Epithelial cell of esophagus (primary cell): ENCODE measurements around the gene S100A14.

Source experiments
- DNase-seq: peaks from one replicate; pipeline ENCODE4 v3.0.0; 2010; ENCODE audit warnings: low read depth
- H3K4me3 ChIP-seq: 2 replicates; pipeline ENCODE4 v1.5.1; 2011; ENCODE audit warnings: mild to moderate bottlenecking, low read length, control low read depth
- TF ChIP-seq, protein P1 (sequence below): IDR thresholded peaks from 2 replicates; pipeline ENCODE4 v1.5.1; 2011; ENCODE audit warnings: low read depth, mild to moderate bottlenecking, low read length, control low read depth, inconsistent platforms; ENCODE audit not compliant: insufficient read depth; ENCODE audit errors: missing control alignments

The S100A14 gene

DNA sequence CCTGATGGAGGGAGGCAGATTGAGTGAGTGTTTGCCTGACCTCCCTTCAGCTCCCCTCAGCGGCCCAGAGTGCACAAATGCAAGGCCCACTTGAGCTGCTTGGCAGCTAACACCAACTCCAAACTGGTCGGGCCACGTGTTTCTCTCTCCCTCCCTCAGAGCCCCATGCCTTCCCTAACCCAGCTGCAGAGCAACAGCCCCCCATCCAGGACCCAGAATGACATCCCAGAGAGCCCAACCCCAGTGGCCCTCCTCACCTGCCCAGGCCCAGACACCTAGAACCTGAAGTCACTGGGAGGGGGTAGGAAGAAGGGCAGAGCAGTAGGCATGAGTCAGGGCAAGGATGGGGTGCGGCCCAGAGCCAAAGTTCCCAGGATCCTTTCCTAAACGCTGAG is 789 bp upstream of the S100A14 start:
- TF ChIP-seq, protein P1, sequence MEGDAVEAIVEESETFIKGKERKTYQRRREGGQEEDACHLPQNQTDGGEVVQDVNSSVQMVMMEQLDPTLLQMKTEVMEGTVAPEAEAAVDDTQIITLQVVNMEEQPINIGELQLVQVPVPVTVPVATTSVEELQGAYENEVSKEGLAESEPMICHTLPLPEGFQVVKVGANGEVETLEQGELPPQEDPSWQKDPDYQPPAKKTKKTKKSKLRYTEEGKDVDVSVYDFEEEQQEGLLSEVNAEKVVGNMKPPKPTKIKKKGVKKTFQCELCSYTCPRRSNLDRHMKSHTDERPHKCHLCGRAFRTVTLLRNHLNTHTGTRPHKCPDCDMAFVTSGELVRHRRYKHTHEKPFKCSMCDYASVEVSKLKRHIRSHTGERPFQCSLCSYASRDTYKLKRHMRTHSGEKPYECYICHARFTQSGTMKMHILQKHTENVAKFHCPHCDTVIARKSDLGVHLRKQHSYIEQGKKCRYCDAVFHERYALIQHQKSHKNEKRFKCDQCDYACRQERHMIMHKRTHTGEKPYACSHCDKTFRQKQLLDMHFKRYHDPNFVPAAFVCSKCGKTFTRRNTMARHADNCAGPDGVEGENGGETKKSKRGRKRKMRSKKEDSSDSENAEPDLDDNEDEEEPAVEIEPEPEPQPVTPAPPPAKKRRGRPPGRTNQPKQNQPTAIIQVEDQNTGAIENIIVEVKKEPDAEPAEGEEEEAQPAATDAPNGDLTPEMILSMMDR: no peak
- H3K4me3 ChIP-seq: peak overlapping the region; percentile 100
- DNase-seq: peak; percentile 85

DNA sequence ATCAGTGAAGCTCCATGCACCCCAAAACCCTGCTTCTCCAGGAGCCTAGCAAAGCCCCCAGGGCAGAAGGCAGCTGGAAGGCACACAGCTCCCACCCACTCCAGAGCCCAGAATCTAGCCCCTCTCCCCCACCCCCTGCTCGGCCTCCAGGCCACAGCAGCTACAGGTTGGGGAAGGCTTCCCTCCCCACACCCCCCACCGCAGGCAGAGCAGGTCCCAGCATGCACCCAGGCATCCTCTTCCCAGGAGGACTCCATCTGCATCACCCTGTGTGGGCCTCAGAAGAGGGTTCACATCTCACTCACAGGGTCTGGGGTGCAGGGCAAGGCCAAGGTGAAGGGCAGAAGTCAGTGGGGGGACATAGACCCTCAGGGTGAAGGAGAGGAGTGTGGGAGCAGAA is 719 bp downstream of the S100A14 start:
- TF ChIP-seq, protein P1: no peak
- peak overlapping the region; percentile 100 for H3K4me3 ChIP-seq
- DNase-seq: peak; percentile 70

DNA sequence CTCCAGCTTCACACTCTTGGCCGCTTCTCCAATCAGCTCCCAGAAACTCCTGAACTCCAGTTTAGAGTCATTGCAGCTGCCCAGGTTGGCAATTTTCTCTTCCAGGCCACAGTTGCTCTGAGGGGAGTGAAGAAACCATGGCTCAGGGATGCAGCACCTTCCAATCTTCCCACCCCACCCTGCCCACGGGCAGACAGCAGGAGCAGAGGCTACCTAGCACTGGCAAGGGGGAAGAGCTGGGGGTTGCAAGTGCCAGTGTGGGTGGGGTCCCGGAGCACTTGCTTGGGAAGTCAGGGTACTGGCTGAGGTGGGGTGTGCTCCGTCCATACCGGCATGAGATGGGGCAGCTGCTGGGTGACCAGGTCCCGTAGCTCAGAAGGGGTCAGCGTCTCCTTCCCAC is 1.2 kb downstream of the S100A14 start:
- TF ChIP-seq, protein P1: no peak
- no peak for DNase-seq

DNA sequence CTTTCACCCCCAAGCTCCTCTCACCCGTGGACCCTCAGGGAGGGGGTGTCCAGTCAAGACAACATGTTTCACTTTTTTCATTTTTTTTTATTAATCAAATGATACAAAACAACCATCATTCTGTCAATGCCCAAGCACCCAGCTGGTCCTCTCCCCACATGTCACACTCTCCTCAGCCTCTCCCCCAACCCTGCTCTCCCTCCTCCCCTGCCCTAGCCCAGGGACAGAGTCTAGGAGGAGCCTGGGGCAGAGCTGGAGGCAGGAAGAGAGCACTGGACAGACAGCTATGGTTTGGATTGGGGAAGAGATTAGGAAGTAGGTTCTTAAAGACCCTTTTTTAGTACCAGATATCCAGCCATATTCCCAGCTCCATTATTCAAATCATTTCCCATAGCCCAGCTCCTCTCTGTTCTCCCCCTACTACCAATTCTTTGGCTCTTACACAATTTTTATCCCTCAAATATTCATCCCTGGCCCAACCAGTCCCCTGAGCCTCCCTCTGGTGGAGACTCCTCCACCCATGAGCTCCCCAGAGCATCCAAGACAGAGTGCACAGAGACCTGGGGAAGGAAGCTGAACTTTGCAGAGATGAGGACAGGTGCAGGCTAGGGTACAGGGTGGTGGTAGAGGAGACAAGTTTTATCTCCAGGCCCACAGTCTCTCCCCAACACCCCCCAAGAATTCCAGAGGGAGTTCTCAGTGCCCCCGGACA is 1.8 kb downstream of the S100A14 start:
- H3K4me3 ChIP-seq: peak overlapping the region; percentile 100
- no peak for DNase-seq
- TF ChIP-seq, protein P1: peak; percentile 31

More for the DNA sequence above, 1.2 kb downstream of the S100A14 start:
- H3K4me3 ChIP-seq: peak overlapping the region; percentile 100

DNA sequence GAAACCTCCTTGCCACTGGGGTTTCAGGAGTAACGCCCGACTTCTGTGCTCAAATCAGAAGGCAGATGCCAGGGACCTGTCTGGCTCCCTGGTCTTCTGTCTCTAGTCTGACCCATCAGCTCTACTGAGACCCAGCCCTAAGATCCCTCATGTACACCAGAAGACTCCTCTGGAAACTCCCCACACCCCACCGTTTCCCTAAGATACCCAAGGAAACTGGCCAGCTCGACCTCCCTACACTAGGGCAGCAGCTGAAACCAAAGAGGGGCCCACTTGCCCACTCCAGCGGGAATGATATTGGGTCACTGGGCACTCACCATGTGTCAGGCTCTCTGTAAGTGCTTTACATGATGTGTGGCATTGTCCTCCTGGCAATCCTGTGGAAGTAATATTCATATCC is 2.7 kb downstream of the S100A14 start:
- H3K4me3 ChIP-seq: peak overlapping the region; percentile 100
- DNase-seq: no peak
- TF ChIP-seq, protein P1: no peak

DNA sequence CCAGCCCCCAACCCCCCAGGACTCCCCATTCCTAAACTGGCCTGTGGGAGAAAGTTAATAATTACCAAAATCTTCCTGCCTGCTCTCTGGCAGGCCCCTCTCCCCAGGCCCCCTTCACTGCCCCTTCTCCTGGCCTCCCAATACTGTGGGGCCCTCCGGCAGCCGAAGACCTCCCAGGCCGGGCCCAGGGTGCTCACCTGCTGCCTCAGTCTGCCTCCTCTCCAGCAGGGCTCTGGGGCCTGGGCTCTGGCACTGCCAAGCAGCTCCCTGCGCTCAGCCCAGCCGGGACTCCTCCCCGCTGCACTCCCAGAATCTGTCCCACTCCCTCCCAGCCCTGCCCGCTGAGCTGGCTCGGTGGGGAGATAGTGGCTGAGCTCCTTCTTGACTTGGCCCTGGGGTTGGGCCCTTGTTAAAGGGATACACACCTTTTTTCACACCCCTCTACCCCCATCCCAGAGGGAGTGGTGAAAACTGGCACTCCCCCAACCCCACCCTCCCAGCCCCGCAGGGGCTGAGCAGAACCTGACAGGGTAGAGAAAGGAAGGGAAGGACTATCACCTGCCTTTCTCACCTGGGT is 3.3 kb downstream of the S100A14 start, which contains the start of gene S100A16:
Gene S100A16, minus strand, starts transcription at position 383 of the 577 bp plus-strand sequence. CDS start 4,986 bp downstream, outside the sequence.
- peak within 1 kb of the TSS; percentile 100 for H3K4me3 ChIP-seq
- peak; percentile 95 for DNase-seq
- TF ChIP-seq, protein P1: no peak

DNA sequence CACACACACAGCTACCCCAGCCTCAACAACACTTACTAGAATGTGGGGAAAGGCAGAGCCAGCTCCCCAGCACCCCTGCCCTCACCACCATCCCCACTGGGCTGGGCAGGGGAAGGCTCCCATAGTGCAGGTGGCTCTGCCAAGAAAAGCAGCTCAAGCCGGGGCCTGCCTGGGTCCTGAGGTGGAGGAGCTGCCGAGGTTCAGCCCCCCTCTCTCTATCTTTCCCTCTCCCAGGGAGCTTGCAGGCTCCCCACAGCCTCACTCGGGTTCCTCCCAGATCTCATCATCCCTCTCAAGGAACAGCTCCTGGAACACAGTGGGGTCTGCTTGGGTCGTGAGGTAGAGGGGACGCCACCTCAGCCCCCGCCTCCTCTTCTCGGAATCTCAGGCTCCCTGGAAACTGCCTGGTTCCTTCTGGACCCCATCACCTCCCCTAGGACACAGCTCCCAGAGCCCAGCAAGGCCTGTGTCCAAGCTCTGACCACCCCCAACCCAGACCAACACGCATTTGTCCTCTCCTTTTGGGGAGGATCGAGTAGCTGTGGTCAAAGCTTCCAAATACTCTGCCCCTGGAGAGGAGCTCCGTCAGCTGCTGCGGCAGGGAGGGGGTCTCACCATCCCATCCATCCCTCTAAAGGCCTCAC is 3.9 kb downstream of the S100A14 start:
- DNase-seq: peak; percentile 33
- TF ChIP-seq, protein P1: no peak
- H3K4me3 ChIP-seq: peak overlapping the region; percentile 100
